WTC11 (cell line): ENCODE measurements around the gene IQCC. TPM values are rescaled to one million over a fixed set of nuclear protein-coding genes. Genes with fewer than 3 reads are reported as not detected.

Source experiments
- ATAC-seq: fragments of 200-7000 bp; cut with Tn5 transposase; 2 replicates; pipeline ENCODE4 v1.10.0; 2021; ENCODE audit warnings: mild to moderate bottlenecking, moderate library complexity
- CTCF ChIA-PET: fragments of 300-600 bp; sonication (Branson Sonifier 250); formaldehyde crosslinking; loops from one replicate; lab custom pipeline; 2021; ENCODE audit warnings: antibody characterized with exemption; lab: Charles Lee
- POLR2A ChIA-PET: fragments of 350-600 bp; sonication (Branson Sonifier 250); formaldehyde crosslinking; loops from one replicate; lab custom pipeline; 2021; ENCODE audit warnings: antibody characterized with exemption; lab: Charles Lee
- DNase-seq: peaks from one replicate; pipeline ENCODE4 v3.0.0; 2021; ENCODE audit warnings: low spot score
- H3K27ac Mint-ChIP-seq: 2 replicates; pipeline ENCODE4 v1.8.0; 2021; ENCODE audit warnings: mixed read lengths
- H3K27me3 Mint-ChIP-seq: 2 replicates; pipeline ENCODE4 v1.8.0; 2021; ENCODE audit warnings: low read depth, mild to moderate bottlenecking, moderate library complexity, mixed read lengths
- H3K36me3 Mint-ChIP-seq: 2 replicates; pipeline ENCODE4 v1.8.0; 2021; ENCODE audit warnings: mixed read lengths
- H3K4me1 Mint-ChIP-seq: 2 replicates; pipeline ENCODE4 v1.8.0; 2022; ENCODE audit warnings: mixed read lengths
- H3K4me3 Mint-ChIP-seq: 2 replicates; pipeline ENCODE4 v1.8.0; 2021; ENCODE audit warnings: mild to moderate bottlenecking, moderate library complexity, mixed read lengths
- H3K9me3 Mint-ChIP-seq: 2 replicates; pipeline ENCODE4 v1.8.0; 2021; ENCODE audit warnings: mixed read lengths
- ATF3 ChIP-seq: sonication (generic); formaldehyde crosslinking; conservative IDR thresholded peaks from 2 replicates; pipeline ENCODE4 v1.8.1; 2022; ENCODE audit warnings: mild to moderate bottlenecking, missing genetic modification reagents
- CTCF ChIP-seq: fragments of 200-600 bp; IDR thresholded peaks from 2 replicates; pipeline ENCODE4 v1.8.0; 2022; ENCODE audit warnings: antibody characterized with exemption
- EMX1 ChIP-seq: fragments of 250-450 bp; sonication (Bioruptor Pico); IDR thresholded peaks from 2 replicates; pipeline ENCODE4 v1.8.0; 2021; ENCODE audit warnings: mild to moderate bottlenecking
- MAX ChIP-seq: sonication (generic); formaldehyde crosslinking; IDR thresholded peaks from 2 replicates; pipeline ENCODE4 v1.8.0; 2022; ENCODE audit warnings: mild to moderate bottlenecking, missing genetic modification reagents
- OVOL2 ChIP-seq: fragments of 250-450 bp; sonication (Bioruptor Pico); IDR thresholded peaks from 2 replicates; pipeline ENCODE4 v1.9.0; 2021; ENCODE audit warnings: mild to moderate bottlenecking, borderline replicate concordance
- TEAD4 ChIP-seq: sonication (generic); formaldehyde crosslinking; IDR thresholded peaks from 2 replicates; pipeline ENCODE4 v1.8.0; 2022; ENCODE audit warnings: mild to moderate bottlenecking, missing genetic modification reagents
- TP53 ChIP-seq: sonication (generic); formaldehyde crosslinking; IDR thresholded peaks from 2 replicates; pipeline ENCODE4 v1.8.1; 2023; ENCODE audit warnings: mild to moderate bottlenecking, missing genetic modification reagents
- ZBTB21 ChIP-seq: sonication (generic); formaldehyde crosslinking; IDR thresholded peaks from 2 replicates; pipeline ENCODE4 v1.8.1; 2023; ENCODE audit warnings: mild to moderate bottlenecking, missing genetic modification reagents, borderline replicate concordance
- ZBTB43 ChIP-seq: sonication (generic); formaldehyde crosslinking; IDR thresholded peaks from 2 replicates; pipeline ENCODE4 v1.8.1; 2023; ENCODE audit warnings: mild to moderate bottlenecking, missing genetic modification reagents
- ZNF219 ChIP-seq: sonication (generic); formaldehyde crosslinking; IDR thresholded peaks from 2 replicates; pipeline ENCODE4 v1.8.0; 2023; ENCODE audit warnings: missing genetic modification reagents, mild to moderate bottlenecking, borderline replicate concordance
- ZNF232 ChIP-seq: sonication (generic); formaldehyde crosslinking; IDR thresholded peaks from 2 replicates; pipeline ENCODE4 v1.8.0; 2022; ENCODE audit warnings: mild to moderate bottlenecking, missing genetic modification reagents
- ZNF423 ChIP-seq: fragments of 250-450 bp; sonication (Bioruptor Pico); IDR thresholded peaks from 2 replicates; pipeline ENCODE4 v2.1.2; 2022; ENCODE audit warnings: mild to moderate bottlenecking, moderate library complexity
- ZNF671 ChIP-seq: fragments of 250-450 bp; sonication (Bioruptor Pico); IDR thresholded peaks from 2 replicates; pipeline ENCODE4 v1.8.0; 2021; ENCODE audit warnings: mild to moderate bottlenecking
- ZSCAN18 ChIP-seq: fragments of 250-450 bp; sonication (Bioruptor Pico); IDR thresholded peaks from 2 replicates; pipeline ENCODE4 v2.1.2; 2022; ENCODE audit warnings: mild to moderate bottlenecking, moderate library complexity
- total RNA-seq: library from RNA; stranded (reverse); gene quantifications from 3 replicates; pipeline ENCODE4 v1.2.3, GENCODE V29; 2021
- TF ChIP-seq, protein P1 (sequence below): fragments of 250-450 bp; sonication (Bioruptor Pico); IDR thresholded peaks from 2 replicates; pipeline ENCODE4 v1.9.0; 2021; ENCODE audit warnings: moderate library complexity, mild to moderate bottlenecking, inconsistent platforms, borderline replicate concordance
- TF ChIP-seq, protein P2 (sequence below): sonication (generic); formaldehyde crosslinking; IDR thresholded peaks from 2 replicates; pipeline ENCODE4 v1.8.1; 2022; ENCODE audit warnings: low read depth, missing genetic modification reagents, borderline replicate concordance
- TF ChIP-seq, protein P3 (sequence below): fragments of 250-450 bp; sonication (Bioruptor Pico); IDR thresholded peaks from 2 replicates; pipeline ENCODE4 v1.9.0; 2021; ENCODE audit warnings: mild to moderate bottlenecking
- TF ChIP-seq, protein P4 (sequence below): sonication (generic); formaldehyde crosslinking; IDR thresholded peaks from 2 replicates; pipeline ENCODE4 v1.8.1; 2023; ENCODE audit warnings: mild to moderate bottlenecking, missing genetic modification reagents

The IQCC gene
- total RNA-seq, 1 experiment from 2014 or later: 5.2 TPM

- Mint-ChIP-seq H3K27me3 (peaks cover 4% of the 10 kb centered on the region; the same call in 1 of the 2 replicates), H3K4me3 (no peak overlapping the region), H3K27ac (no peak overlapping the region), H3K4me1 (peaks cover 2% of the 10 kb centered on the region; the same call in 1 of the 2 replicates), H3K9me3 (no peaks in the 10 kb centered on the region), H3K36me3 (no peaks in the 10 kb centered on the region; the same call in 1 of the 2 replicates)
- ChIA-PET CTCF (interaction anchor here (0.5 to 2.8 kb wide), 41 partner anchors 10 to 455 kb away, joined by 3 to 69 read pairs (median 5); partner anchors contain the start of genes BSDC1, CCDC28B, FAM167B and FAM229A), POLR2A (interaction anchor here (0.6 to 1.3 kb wide), 8 partner anchors 10 to 179 kb away, joined by 3 to 8 read pairs (median 6); partner anchors contain the start of genes BSDC1, CCDC28B, IQCC and MARCKSL1)
- ATAC-seq (peak; percentile 97), DNase-seq (peak; percentile 78)
- TF ChIP-seq CTCF (peak; percentile 62; the same call in 1 of the 2 replicates), ZNF232 (no peak), MAX (CRISPR knock-in tag) (no peak), ZNF423 (no peak), ZSCAN18 (CRISPR knock-in tag) (no peak)
These were observed 10.4 kb downstream of the IQCC start for GRCh38 chr1:32215629-32216480.

DNA sequence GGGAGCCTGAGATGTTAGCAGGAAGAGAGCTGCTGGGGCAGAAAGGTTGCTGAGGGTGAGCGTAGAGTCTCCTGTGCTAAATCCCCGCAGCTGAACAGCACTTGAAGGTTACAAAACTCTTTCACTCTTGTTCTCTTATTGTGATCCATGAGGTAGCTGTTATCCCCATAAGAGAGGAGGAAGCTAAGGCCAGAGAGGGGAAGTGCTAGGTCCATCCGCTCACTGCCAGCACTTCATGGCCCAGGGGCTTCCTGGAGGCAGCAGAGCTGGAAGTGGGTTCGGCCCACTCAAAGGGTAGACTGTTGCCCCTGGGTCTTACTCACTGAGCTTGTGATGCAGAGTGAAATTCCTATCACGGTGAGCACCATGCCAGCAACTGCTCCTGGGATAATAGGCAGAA lies 11.1 kb downstream of the IQCC start:
- Mint-ChIP-seq H3K27ac (no peak overlapping the region), H3K36me3 (no peaks in the 10 kb centered on the region; the same call in 1 of the 2 replicates), H3K9me3 (no peaks in the 10 kb centered on the region), H3K27me3 (no peaks in the 10 kb centered on the region), H3K4me1 (peaks cover 10% of the 10 kb centered on the region), H3K4me3 (no peak overlapping the region)
- DNase-seq (no peak), ATAC-seq (no peak)
- ChIA-PET CTCF (interaction anchor here (1.1 to 2.8 kb wide), 10 partner anchors 16 to 262 kb away, joined by 3 to 69 read pairs (median 16); partner anchors contain the start of genes CCDC28B, FAM167B, LCK and TMEM39B), POLR2A (interaction anchor here (0.6 to 1.1 kb wide), 2 partner anchors 119 to 121 kb away, joined by 4 to 8 read pairs; partner anchors contain the start of gene MARCKSL1)
- TF ChIP-seq ZNF219: no peak
- TF ChIP-seq ZBTB43 (CRISPR knock-in tag): no peak
- TF ChIP-seq, protein P1, sequence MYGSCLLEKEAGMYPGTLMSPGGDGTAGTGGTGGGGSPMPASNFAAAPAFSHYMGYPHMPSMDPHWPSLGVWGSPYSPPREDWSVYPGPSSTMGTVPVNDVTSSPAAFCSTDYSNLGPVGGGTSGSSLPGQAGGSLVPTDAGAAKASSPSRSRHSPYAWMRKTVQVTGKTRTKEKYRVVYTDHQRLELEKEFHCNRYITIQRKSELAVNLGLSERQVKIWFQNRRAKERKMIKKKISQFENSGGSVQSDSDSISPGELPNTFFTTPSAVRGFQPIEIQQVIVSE: no peak
- TF ChIP-seq, protein P2, sequence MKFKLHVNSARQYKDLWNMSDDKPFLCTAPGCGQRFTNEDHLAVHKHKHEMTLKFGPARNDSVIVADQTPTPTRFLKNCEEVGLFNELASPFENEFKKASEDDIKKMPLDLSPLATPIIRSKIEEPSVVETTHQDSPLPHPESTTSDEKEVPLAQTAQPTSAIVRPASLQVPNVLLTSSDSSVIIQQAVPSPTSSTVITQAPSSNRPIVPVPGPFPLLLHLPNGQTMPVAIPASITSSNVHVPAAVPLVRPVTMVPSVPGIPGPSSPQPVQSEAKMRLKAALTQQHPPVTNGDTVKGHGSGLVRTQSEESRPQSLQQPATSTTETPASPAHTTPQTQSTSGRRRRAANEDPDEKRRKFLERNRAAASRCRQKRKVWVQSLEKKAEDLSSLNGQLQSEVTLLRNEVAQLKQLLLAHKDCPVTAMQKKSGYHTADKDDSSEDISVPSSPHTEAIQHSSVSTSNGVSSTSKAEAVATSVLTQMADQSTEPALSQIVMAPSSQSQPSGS (CRISPR knock-in tag): no peak
- TF ChIP-seq ATF3 (CRISPR knock-in tag): no peak
- no peak for TF ChIP-seq TEAD4 (CRISPR knock-in tag)
- TF ChIP-seq OVOL2 (CRISPR knock-in tag): no peak
- TF ChIP-seq, protein P3, sequence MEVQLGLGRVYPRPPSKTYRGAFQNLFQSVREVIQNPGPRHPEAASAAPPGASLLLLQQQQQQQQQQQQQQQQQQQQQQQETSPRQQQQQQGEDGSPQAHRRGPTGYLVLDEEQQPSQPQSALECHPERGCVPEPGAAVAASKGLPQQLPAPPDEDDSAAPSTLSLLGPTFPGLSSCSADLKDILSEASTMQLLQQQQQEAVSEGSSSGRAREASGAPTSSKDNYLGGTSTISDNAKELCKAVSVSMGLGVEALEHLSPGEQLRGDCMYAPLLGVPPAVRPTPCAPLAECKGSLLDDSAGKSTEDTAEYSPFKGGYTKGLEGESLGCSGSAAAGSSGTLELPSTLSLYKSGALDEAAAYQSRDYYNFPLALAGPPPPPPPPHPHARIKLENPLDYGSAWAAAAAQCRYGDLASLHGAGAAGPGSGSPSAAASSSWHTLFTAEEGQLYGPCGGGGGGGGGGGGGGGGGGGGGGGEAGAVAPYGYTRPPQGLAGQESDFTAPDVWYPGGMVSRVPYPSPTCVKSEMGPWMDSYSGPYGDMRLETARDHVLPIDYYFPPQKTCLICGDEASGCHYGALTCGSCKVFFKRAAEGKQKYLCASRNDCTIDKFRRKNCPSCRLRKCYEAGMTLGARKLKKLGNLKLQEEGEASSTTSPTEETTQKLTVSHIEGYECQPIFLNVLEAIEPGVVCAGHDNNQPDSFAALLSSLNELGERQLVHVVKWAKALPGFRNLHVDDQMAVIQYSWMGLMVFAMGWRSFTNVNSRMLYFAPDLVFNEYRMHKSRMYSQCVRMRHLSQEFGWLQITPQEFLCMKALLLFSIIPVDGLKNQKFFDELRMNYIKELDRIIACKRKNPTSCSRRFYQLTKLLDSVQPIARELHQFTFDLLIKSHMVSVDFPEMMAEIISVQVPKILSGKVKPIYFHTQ (CRISPR knock-in tag): no peak
- TF ChIP-seq ZBTB21 (CRISPR knock-in tag): no peak
- TF ChIP-seq, protein P4, sequence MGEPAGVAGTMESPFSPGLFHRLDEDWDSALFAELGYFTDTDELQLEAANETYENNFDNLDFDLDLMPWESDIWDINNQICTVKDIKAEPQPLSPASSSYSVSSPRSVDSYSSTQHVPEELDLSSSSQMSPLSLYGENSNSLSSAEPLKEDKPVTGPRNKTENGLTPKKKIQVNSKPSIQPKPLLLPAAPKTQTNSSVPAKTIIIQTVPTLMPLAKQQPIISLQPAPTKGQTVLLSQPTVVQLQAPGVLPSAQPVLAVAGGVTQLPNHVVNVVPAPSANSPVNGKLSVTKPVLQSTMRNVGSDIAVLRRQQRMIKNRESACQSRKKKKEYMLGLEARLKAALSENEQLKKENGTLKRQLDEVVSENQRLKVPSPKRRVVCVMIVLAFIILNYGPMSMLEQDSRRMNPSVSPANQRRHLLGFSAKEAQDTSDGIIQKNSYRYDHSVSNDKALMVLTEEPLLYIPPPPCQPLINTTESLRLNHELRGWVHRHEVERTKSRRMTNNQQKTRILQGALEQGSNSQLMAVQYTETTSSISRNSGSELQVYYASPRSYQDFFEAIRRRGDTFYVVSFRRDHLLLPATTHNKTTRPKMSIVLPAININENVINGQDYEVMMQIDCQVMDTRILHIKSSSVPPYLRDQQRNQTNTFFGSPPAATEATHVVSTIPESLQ (CRISPR knock-in tag): no peak
- no peak for TF ChIP-seq EMX1
- TF ChIP-seq TP53: no peak
- no peak for TF ChIP-seq ZNF671 (CRISPR knock-in tag)
